Rectal smooth muscle tissue (tissue), 1 donor: Measurements from ENCODE around the gene RGSL1.

Source experiments
- H3K27ac ChIP-seq: one replicate; pipeline ENCODE4 v1.7.0; 2013; ENCODE audit warnings: low read depth, low read length, inconsistent platforms
- H3K27me3 ChIP-seq: one replicate; pipeline ENCODE4 v1.7.0; 2013; ENCODE audit warnings: low read length; ENCODE audit not compliant: control insufficient read depth, insufficient read depth
- H3K36me3 ChIP-seq: one replicate; pipeline ENCODE4 v1.7.0; 2013; ENCODE audit warnings: low read length; ENCODE audit not compliant: control insufficient read depth, insufficient read depth
- H3K4me1 ChIP-seq: one replicate; pipeline ENCODE4 v1.7.0; 2013; ENCODE audit warnings: low read length; ENCODE audit not compliant: control insufficient read depth, insufficient read depth
- H3K4me3 ChIP-seq: one replicate; pipeline ENCODE4 v1.7.0; 2013; ENCODE audit warnings: low read length
- H3K9ac ChIP-seq: one replicate; pipeline ENCODE4 v1.7.0; 2013; ENCODE audit warnings: low read length

The RGSL1 gene

GRCh38 chr1:182453631-182454030, 3.7 kb downstream of the RGSL1 start:
- no peaks in the 10 kb centered on the region for H3K27me3 ChIP-seq
- no peaks in the 10 kb centered on the region for H3K4me1 ChIP-seq
- H3K27ac ChIP-seq, result no peak overlapping the region
- no peak overlapping the region for H3K4me3 ChIP-seq
- no peak overlapping the region for H3K9ac ChIP-seq
- H3K36me3 ChIP-seq, result no peaks in the 10 kb centered on the region

GRCh38 chr1:182457844-182458243, 7.9 kb downstream of the RGSL1 start:
- no peak overlapping the region for H3K27ac ChIP-seq
- H3K4me3 ChIP-seq, result no peak overlapping the region
- H3K9ac ChIP-seq, result no peak overlapping the region
- H3K27me3 ChIP-seq, result no peaks in the 10 kb centered on the region
- H3K36me3 ChIP-seq, result no peaks in the 10 kb centered on the region
- no peaks in the 10 kb centered on the region for H3K4me1 ChIP-seq

- no peaks in the 10 kb centered on the region for H3K27me3 ChIP-seq
- no peak overlapping the region for H3K4me3 ChIP-seq
- H3K9ac ChIP-seq, result no peak overlapping the region
- no peaks in the 10 kb centered on the region for H3K4me1 ChIP-seq
- no peaks in the 10 kb centered on the region for H3K36me3 ChIP-seq
- no peak overlapping the region for H3K27ac ChIP-seq
Measured at GRCh38 chr1:182459949-182460348, 10.0 kb downstream of the RGSL1 start.

- Histone ChIP-seq H3K27ac (no peak overlapping the region), H3K27me3 (no peaks in the 10 kb centered on the region), H3K4me3 (no peak overlapping the region), H3K36me3 (no peaks in the 10 kb centered on the region), H3K4me1 (no peaks in the 10 kb centered on the region), H3K9ac (no peak overlapping the region)
Measured at GRCh38 chr1:182460550-182460951, 10.6 kb downstream of the RGSL1 start.

GRCh38 chr1:182473556-182473955, 23.6 kb downstream of the RGSL1 start:
- H3K4me3 ChIP-seq, result no peak overlapping the region
- H3K9ac ChIP-seq, result no peak overlapping the region
- no peak overlapping the region for H3K27ac ChIP-seq
- H3K4me1 ChIP-seq, result no peaks in the 10 kb centered on the region
- H3K27me3 ChIP-seq, result peaks cover 2% of the 10 kb centered on the region
- H3K36me3 ChIP-seq, result no peaks in the 10 kb centered on the region

GRCh38 chr1:182476625-182477024, 26.7 kb downstream of the RGSL1 start:
- Histone ChIP-seq H3K27me3 (peaks cover 2% of the 10 kb centered on the region), H3K9ac (no peak overlapping the region), H3K4me1 (no peaks in the 10 kb centered on the region), H3K27ac (no peak overlapping the region), H3K4me3 (no peak overlapping the region), H3K36me3 (no peaks in the 10 kb centered on the region)

- Histone ChIP-seq H3K36me3 (no peaks in the 10 kb centered on the region), H3K9ac (no peak overlapping the region), H3K27me3 (peaks cover 2% of the 10 kb centered on the region), H3K27ac (no peak overlapping the region), H3K4me1 (no peaks in the 10 kb centered on the region), H3K4me3 (no peak overlapping the region)
Measured at GRCh38 chr1:182478238-182478637, 28.3 kb downstream of the RGSL1 start.

GRCh38 chr1:182484067-182484466, 34.1 kb downstream of the RGSL1 start:
- no peak overlapping the region for H3K27ac ChIP-seq
- no peak overlapping the region for H3K4me3 ChIP-seq
- H3K27me3 ChIP-seq, result no peaks in the 10 kb centered on the region
- no peak overlapping the region for H3K9ac ChIP-seq
- H3K36me3 ChIP-seq, result no peaks in the 10 kb centered on the region
- H3K4me1 ChIP-seq, result no peaks in the 10 kb centered on the region

- H3K36me3 ChIP-seq, result no peaks in the 10 kb centered on the region
- H3K27ac ChIP-seq, result no peak overlapping the region
- no peak overlapping the region for H3K4me3 ChIP-seq
- no peaks in the 10 kb centered on the region for H3K27me3 ChIP-seq
- no peak overlapping the region for H3K9ac ChIP-seq
- H3K4me1 ChIP-seq, result no peaks in the 10 kb centered on the region
Measured at GRCh38 chr1:182484531-182485257, 34.7 kb downstream of the RGSL1 start.

- no peak overlapping the region for H3K4me3 ChIP-seq
- H3K9ac ChIP-seq, result no peak overlapping the region
- H3K36me3 ChIP-seq, result no peaks in the 10 kb centered on the region
- H3K27me3 ChIP-seq, result no peaks in the 10 kb centered on the region
- no peak overlapping the region for H3K27ac ChIP-seq
- no peaks in the 10 kb centered on the region for H3K4me1 ChIP-seq
Measured at GRCh38 chr1:182485861-182486260, 35.9 kb downstream of the RGSL1 start.

GRCh38 chr1:182488803-182489202, 38.9 kb downstream of the RGSL1 start:
- Histone ChIP-seq H3K4me3 (no peak overlapping the region), H3K27me3 (no peaks in the 10 kb centered on the region), H3K36me3 (no peaks in the 10 kb centered on the region), H3K4me1 (no peaks in the 10 kb centered on the region), H3K9ac (no peak overlapping the region), H3K27ac (no peak overlapping the region)

GRCh38 chr1:182493063-182493462, 43.1 kb downstream of the RGSL1 start:
- Histone ChIP-seq H3K4me3 (no peak overlapping the region), H3K27me3 (no peaks in the 10 kb centered on the region), H3K4me1 (no peaks in the 10 kb centered on the region), H3K9ac (no peak overlapping the region), H3K27ac (no peak overlapping the region), H3K36me3 (no peaks in the 10 kb centered on the region)

GRCh38 chr1:182495002-182495401, 45.1 kb downstream of the RGSL1 start:
- Histone ChIP-seq H3K9ac (no peak overlapping the region), H3K27me3 (no peaks in the 10 kb centered on the region), H3K36me3 (no peaks in the 10 kb centered on the region), H3K4me1 (no peaks in the 10 kb centered on the region), H3K4me3 (no peak overlapping the region), H3K27ac (no peak overlapping the region)
